ENCODE data around the gene NACC2.
A peak's percentile ranks its signal among the peaks of the same experiment; 100 is the strongest.

The NACC2 gene

GRCh38 chr9:136095070-136096058 is at the start of gene NACC2 (continued):
- TF ChIP-seq ZNF169 (tag by site-specific recombination; IDR thresholded peaks at IDR 0.05) (no peak), ZNF138 (tag by site-specific recombination; IDR thresholded peaks at IDR 0.05; ENCODE audit: borderline replicate concordance) (no peak), ZNF121 (tag by site-specific recombination; IDR thresholded peaks at IDR 0.05) (no peak)

- ChIA-PET POLR2A (no interaction called here), CTCF (interaction anchor here (0.7 to 1.6 kb wide), 3 partner anchors 14 to 118 kb away, joined by 3 to 5 read pairs (median 3); no protein-coding TSS in a partner anchor)
- no peaks in the 10 kb centered on the region for H3K4me1 ChIP-seq (ENCODE audit: control insufficient read depth, insufficient read depth, low read length)
- no peaks in the 10 kb centered on the region for H3K36me3 ChIP-seq (ENCODE audit: control insufficient read depth in 2 of 2, insufficient read depth in 1 of 2, low read length in 2 of 2)
- H3K4me3 ChIP-seq (ENCODE audit: low read depth, low read length), result no peak overlapping the region
- TF ChIP-seq BCL11B (tag by site-specific recombination; IDR thresholded peaks at IDR 0.05; ENCODE audit: low read depth) (no peak), ZNF354C (tag by site-specific recombination; IDR thresholded peaks at IDR 0.05; ENCODE audit: borderline replicate concordance, low read depth) (no peak), ZNF521 (tag by site-specific recombination; IDR thresholded peaks at IDR 0.05) (no peak), ZNF48 (tag by site-specific recombination; IDR thresholded peaks at IDR 0.05) (no peak), ZNF114 (tag by site-specific recombination; IDR thresholded peaks at IDR 0.05) (no peak), IKZF3 (tag by site-specific recombination; IDR thresholded peaks at IDR 0.05) (no peak), BCL11A (tag by site-specific recombination; IDR thresholded peaks at IDR 0.05; ENCODE audit: low read depth) (no peak), ZNF37A (tag by site-specific recombination; IDR thresholded peaks at IDR 0.05) (no peak), ZNF664 (tag by site-specific recombination; IDR thresholded peaks at IDR 0.05) (no peak), KLF17 (tag by site-specific recombination; IDR thresholded peaks at IDR 0.05) (no peak), ZNF132 (tag by site-specific recombination; IDR thresholded peaks at IDR 0.05; ENCODE audit: borderline replicate concordance) (no peak)
- no peak overlapping the region for H3K27ac ChIP-seq (ENCODE audit: extremely low read depth, low read depth, low read length)
- H3K9me3 ChIP-seq (ENCODE audit: control insufficient read depth, insufficient read depth, low read depth, low read length), result no peaks in the 10 kb centered on the region
These were observed 49.4 kb upstream of the NACC2 start for GRCh38 chr9:136144450-136144849.

GRCh38 chr9:136143215-136144001 is 48.3 kb upstream of the NACC2 start:
- Histone ChIP-seq H3K4me1 (ENCODE audit: control insufficient read depth, insufficient read depth, low read length) (no peaks in the 10 kb centered on the region), H3K36me3 (ENCODE audit: control insufficient read depth in 2 of 2, insufficient read depth in 1 of 2, low read length in 2 of 2) (no peaks in the 10 kb centered on the region), H3K27ac (ENCODE audit: extremely low read depth, low read depth, low read length) (no peak overlapping the region), H3K9me3 (ENCODE audit: control insufficient read depth, insufficient read depth, low read depth, low read length) (no peaks in the 10 kb centered on the region), H3K4me3 (ENCODE audit: low read depth, low read length) (no peak overlapping the region)
- ChIA-PET POLR2A (no interaction called here), CTCF (interaction anchor here (0.6 to 1.6 kb wide), 16 partner anchors 9 to 246 kb away, joined by 3 to 5 read pairs (median 3); no protein-coding TSS in a partner anchor)
- TF ChIP-seq PRDM4 (tag by site-specific recombination; IDR thresholded peaks at IDR 0.05) (no peak), ZFP3 (tag by site-specific recombination; IDR thresholded peaks at IDR 0.05; ENCODE audit: low read depth) (no peak), ZNF544 (tag by site-specific recombination; IDR thresholded peaks at IDR 0.05) (no peak), GLIS1 (tag by site-specific recombination; IDR thresholded peaks at IDR 0.05) (peak; percentile 100), ZNF423 (tag by site-specific recombination; IDR thresholded peaks at IDR 0.05) (peak; percentile 84), SCRT2 (tag by site-specific recombination; IDR thresholded peaks at IDR 0.05) (no peak), ZSCAN4 (tag by site-specific recombination; IDR thresholded peaks at IDR 0.05) (no peak), ZNF449 (tag by site-specific recombination; IDR thresholded peaks at IDR 0.05) (peak; percentile 73), ZNF354C (tag by site-specific recombination; IDR thresholded peaks at IDR 0.05; ENCODE audit: borderline replicate concordance, low read depth) (no peak), GLIS2 (tag by site-specific recombination; IDR thresholded peaks at IDR 0.05) (peak; percentile 79), ZBTB48 (tag by site-specific recombination; IDR thresholded peaks at IDR 0.05) (peak; percentile 49; the same call in 1 of the 2 replicates)

All from HEK293 (cell line).